OCI-LY1 (cell line): Measurements from ENCODE around the gene USP3.

Experiments used
- H2AFZ ChIP-seq: fragments of 200-600 bp; sonication (generic), shearing (Covaris generic); 2 replicates; pipeline ENCODE4 v1.6.0; 2014; ENCODE audit warnings: antibody characterized with exemption, mild to moderate bottlenecking, low read length
- H3F3A ChIP-seq: fragments of 200-600 bp; sonication (generic), shearing (Covaris generic); 2 replicates; pipeline ENCODE4 v1.6.0; 2014; ENCODE audit warnings: mild to moderate bottlenecking, antibody characterized with exemption, low read length, moderate library complexity; ENCODE audit not compliant: insufficient read depth
- H3K27ac ChIP-seq: fragments of 200-600 bp; sonication (generic); 2 replicates; pipeline ENCODE4 v1.5.1; 2014; ENCODE audit warnings: low read length, mixed run types, mild to moderate bottlenecking, low read depth; ENCODE audit not compliant: poor library complexity, severe bottlenecking
- H3K27me3 ChIP-seq: fragments of 200-600 bp; sonication (generic); 2 replicates; pipeline ENCODE4 v1.6.0; 2014; ENCODE audit warnings: antibody characterized with exemption, mild to moderate bottlenecking, low read length, moderate library complexity; ENCODE audit not compliant: insufficient read depth
- H3K36me3 ChIP-seq: fragments of 200-600 bp; sonication (generic); 2 replicates; pipeline ENCODE4 v1.6.1; 2014; ENCODE audit warnings: mild to moderate bottlenecking, antibody characterized with exemption, low read length, moderate library complexity, mixed read lengths; ENCODE audit not compliant: insufficient read depth
- H3K4me1 ChIP-seq: fragments of 200-600 bp; sonication (generic); 2 replicates; pipeline ENCODE4 v1.5.1; 2014; ENCODE audit warnings: mild to moderate bottlenecking, low read length, moderate library complexity; ENCODE audit not compliant: insufficient read depth, severe bottlenecking
- H3K4me2 ChIP-seq: fragments of 200-600 bp; sonication (generic), shearing (Covaris generic); 2 replicates; pipeline ENCODE4 v1.6.1; 2014; ENCODE audit warnings: low read length
- H3K4me3 ChIP-seq: fragments of 200-600 bp; sonication (generic); 2 replicates; pipeline ENCODE4 v1.5.1; 2014; ENCODE audit warnings: low read length, low read depth, mild to moderate bottlenecking, mixed read lengths; ENCODE audit not compliant: poor library complexity, severe bottlenecking
- H3K79me2 ChIP-seq: fragments of 200-600 bp; shearing (Covaris generic); 2 replicates; pipeline ENCODE4 v1.6.1; 2016; ENCODE audit warnings: mixed run types, low read length, mixed read lengths; ENCODE audit not compliant: insufficient read depth
- H3K9ac ChIP-seq: fragments of 200-600 bp; sonication (generic), shearing (Covaris generic); 2 replicates; pipeline ENCODE4 v1.6.1; 2014; ENCODE audit warnings: mild to moderate bottlenecking, low read length, mixed read lengths
- H3K9me2 ChIP-seq: fragments of 200-600 bp; sonication (generic), shearing (Covaris generic); 2 replicates; pipeline ENCODE4 v1.6.1; 2014; ENCODE audit warnings: low read depth, mild to moderate bottlenecking, low read length, mixed read lengths
- H3K9me3 ChIP-seq: fragments of 200-600 bp; shearing (Covaris generic); 2 replicates; pipeline ENCODE4 v1.6.1; 2014; ENCODE audit warnings: low read length, mixed read lengths
- H4K20me1 ChIP-seq: fragments of 200-600 bp; sonication (generic), shearing (Covaris generic); 2 replicates; pipeline ENCODE4 v1.6.0; 2016; ENCODE audit warnings: mild to moderate bottlenecking, low read length; ENCODE audit not compliant: insufficient read depth
- CTCF ChIP-seq: fragments of 200-600 bp; sonication (generic), shearing (Covaris generic); IDR thresholded peaks from 2 replicates; pipeline ENCODE4 v1.5.1; 2017; ENCODE audit warnings: mild to moderate bottlenecking, antibody characterized with exemption, low read length, moderate library complexity, mixed read lengths
- EZH2 ChIP-seq: fragments of 200-600 bp; sonication (generic), shearing (Covaris generic); IDR thresholded peaks from 2 replicates; pipeline ENCODE4 v1.8.0; 2017; ENCODE audit warnings: borderline replicate concordance, mixed run types, mild to moderate bottlenecking, antibody characterized with exemption, low read length, moderate library complexity, mixed read lengths

Gene USP3

GRCh38 chr15:63493436-63493835 lies 11.0 kb upstream of the USP3 start:
- H4K20me1 ChIP-seq: no peaks in the 10 kb centered on the region
- H3K9me3 ChIP-seq: no peaks in the 10 kb centered on the region
- H3K79me2 ChIP-seq: no peaks in the 10 kb centered on the region
- H3K27ac ChIP-seq: no peak overlapping the region
- H3K36me3 ChIP-seq: no peaks in the 10 kb centered on the region
- no peaks in the 10 kb centered on the region for H3K27me3 ChIP-seq
- H2AFZ ChIP-seq: no peak overlapping the region
- no peaks in the 10 kb centered on the region for H3F3A ChIP-seq
- H3K4me2 ChIP-seq: no peak overlapping the region
- no peak overlapping the region for H3K4me3 ChIP-seq
- TF ChIP-seq CTCF (no peak), EZH2 (no peak)
- no peak overlapping the region for H3K9ac ChIP-seq
- H3K9me2 ChIP-seq: no peaks in the 10 kb centered on the region
- peaks cover 40% of the 10 kb centered on the region for H3K4me1 ChIP-seq

GRCh38 chr15:63494408-63494807 lies 10.0 kb upstream of the USP3 start:
- no peaks in the 10 kb centered on the region for H3K9me2 ChIP-seq
- TF ChIP-seq CTCF: no peak
- H3K27ac ChIP-seq: no peak overlapping the region
- H3K27me3 ChIP-seq: no peaks in the 10 kb centered on the region
- H4K20me1 ChIP-seq: no peaks in the 10 kb centered on the region
- H3K9ac ChIP-seq: no peak overlapping the region
- no peaks in the 10 kb centered on the region for H3K36me3 ChIP-seq
- H3K79me2 ChIP-seq: no peaks in the 10 kb centered on the region
- H3K4me1 ChIP-seq: peaks cover 47% of the 10 kb centered on the region
- no peak overlapping the region for H2AFZ ChIP-seq
- no peak overlapping the region for H3K4me3 ChIP-seq
- H3K4me2 ChIP-seq: no peak overlapping the region
- H3K9me3 ChIP-seq: no peaks in the 10 kb centered on the region
- no peaks in the 10 kb centered on the region for H3F3A ChIP-seq

- no peaks in the 10 kb centered on the region for H3F3A ChIP-seq
- no peak for TF ChIP-seq CTCF
- TF ChIP-seq EZH2: no peak
These were observed 9.1 kb upstream of the USP3 start for GRCh38 chr15:63495343-63495742.

More at GRCh38 chr15:63495343-63495742, 9.1 kb upstream of the USP3 start:
- no peaks in the 10 kb centered on the region for H3K9me2 ChIP-seq
- H3K9ac ChIP-seq: no peak overlapping the region
- H2AFZ ChIP-seq: no peak overlapping the region
- peaks cover 50% of the 10 kb centered on the region for H3K4me1 ChIP-seq
- H3K36me3 ChIP-seq: no peaks in the 10 kb centered on the region
- H3K27me3 ChIP-seq: no peaks in the 10 kb centered on the region
- no peak overlapping the region for H3K27ac ChIP-seq
- no peaks in the 10 kb centered on the region for H3K9me3 ChIP-seq
- H3K4me3 ChIP-seq: no peak overlapping the region
- H4K20me1 ChIP-seq: no peaks in the 10 kb centered on the region
- H3K79me2 ChIP-seq: no peaks in the 10 kb centered on the region
- no peak overlapping the region for H3K4me2 ChIP-seq
